GM21723 (cell line): ENCODE results near the gene LLGL2.

Source experiments
- ATAC-seq: cut with Tn5 transposase; IDR thresholded peaks from one replicate; pipeline ENCODE4 v1.9.1; 2021; ENCODE audit warnings: mild to moderate bottlenecking, moderate library complexity; ENCODE audit not compliant: unreplicated experiment

The LLGL2 gene

DNA sequence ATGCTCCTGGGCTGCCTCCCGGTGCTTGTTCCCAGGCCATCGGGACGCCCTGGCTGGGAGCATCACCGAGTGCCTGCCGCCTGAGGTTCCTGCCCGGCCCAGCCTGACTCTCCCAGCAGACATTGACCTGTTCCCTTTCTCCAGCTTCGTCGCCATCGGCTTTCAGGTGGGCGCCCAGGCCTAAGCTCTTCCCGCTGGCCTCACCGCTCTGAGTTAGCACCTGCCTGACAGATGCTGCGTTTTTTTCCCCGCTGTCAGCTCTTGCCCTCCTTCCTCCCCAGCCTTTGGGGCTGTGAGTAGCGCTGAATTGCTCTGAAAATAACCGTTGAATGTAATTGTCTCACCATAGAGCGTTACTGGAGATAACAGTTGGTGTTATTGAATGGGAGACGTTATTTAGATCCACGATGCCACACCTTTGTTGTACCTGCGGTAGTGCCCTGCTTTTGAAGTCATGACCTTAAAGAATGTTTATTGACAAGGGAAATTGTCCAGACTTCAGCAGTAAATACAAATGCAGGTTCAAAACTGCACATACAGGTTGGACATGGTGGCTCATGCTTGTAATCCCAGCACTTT is 86.4 kb downstream of the LLGL2 start:
- no peak for ATAC-seq

DNA sequence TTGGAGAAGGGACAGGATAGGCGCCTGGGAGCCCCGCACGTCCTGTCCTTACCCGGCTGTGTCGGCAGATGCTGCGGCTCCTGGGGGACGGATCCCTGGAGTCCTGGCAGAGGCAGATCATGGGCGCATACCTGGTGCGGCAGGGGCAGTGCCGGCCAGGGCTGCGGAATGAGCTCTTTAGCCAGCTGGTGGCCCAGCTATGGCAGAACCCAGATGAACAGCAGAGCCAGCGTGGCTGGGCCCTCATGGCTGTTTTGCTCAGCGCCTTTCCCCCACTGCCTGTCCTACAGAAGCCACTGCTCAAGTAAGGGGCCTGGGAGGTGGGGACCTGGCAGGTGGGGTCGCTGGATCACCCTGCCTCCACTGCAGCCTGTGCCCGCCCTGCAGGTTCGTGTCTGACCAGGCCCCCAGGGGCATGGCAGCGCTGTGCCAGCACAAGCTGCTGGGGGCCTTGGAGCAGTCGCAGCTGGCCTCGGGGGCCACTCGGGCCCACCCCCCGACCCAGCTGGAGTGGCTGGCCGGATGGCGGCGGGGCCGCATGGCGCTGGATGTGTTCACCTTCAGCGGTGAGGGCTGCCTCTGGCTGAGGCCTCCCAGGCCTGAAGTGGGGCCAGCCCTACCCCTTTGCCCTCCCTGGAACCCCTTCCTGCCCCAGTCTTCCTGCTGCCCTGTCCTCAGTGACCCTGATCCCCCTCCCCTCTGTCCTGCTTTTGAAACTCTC is 87.6 kb downstream of the LLGL2 start:
- no peak for ATAC-seq

DNA sequence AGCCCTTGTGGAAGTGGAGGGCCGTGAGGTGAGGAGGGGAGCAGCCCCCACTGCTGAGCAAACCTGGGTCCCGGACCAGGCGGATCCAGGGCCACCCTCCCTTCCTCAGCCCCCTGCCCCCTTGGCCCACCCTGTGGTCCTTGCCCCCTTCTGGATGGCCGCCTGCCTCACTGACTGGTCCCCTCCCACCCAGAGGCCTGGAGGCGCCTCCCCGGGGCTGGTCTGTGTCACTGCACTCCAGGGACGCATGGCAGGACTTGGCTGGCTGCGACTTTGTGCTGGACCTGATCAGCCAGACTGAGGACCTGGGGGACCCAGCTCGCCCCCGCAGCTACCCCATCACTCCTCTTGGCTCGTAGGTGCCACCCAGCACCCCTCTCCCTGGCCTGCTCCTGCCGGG is 88.5 kb downstream of the LLGL2 start:
- ATAC-seq = no peak

DNA sequence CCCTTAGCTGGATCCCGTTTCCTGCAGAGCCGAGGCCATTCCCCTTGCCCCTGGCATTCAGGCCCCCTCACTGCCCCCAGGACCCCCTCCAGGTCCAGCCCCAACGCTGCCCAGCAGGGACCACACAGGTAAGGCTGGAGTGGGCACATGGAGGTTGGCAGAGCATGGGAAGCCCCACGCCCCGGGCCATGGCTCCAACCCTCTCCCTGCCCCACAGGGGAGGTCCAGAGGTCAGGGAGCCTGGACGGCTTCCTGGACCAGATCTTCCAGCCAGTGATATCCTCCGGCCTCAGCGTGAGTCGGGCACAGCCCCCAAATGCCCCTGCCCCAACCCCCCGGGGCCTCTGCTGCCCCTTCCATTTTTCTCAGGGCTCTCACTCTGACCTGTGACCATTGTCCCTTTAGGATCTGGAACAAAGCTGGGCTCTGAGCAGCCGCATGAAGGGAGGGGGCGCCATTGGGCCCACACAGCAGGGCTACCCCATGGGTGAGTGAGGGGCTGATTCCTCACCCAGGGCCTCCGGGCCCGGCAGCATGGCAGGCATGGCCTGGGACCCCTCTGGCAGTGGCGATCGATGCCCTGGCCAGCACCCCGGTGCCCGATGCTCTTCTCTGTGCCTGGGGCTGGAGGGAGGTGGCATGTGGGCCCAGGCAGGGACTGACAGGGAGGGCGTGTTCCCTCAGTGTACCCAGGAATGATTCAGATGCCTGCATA is 89.2 kb downstream of the LLGL2 start:
- no peak for ATAC-seq

DNA sequence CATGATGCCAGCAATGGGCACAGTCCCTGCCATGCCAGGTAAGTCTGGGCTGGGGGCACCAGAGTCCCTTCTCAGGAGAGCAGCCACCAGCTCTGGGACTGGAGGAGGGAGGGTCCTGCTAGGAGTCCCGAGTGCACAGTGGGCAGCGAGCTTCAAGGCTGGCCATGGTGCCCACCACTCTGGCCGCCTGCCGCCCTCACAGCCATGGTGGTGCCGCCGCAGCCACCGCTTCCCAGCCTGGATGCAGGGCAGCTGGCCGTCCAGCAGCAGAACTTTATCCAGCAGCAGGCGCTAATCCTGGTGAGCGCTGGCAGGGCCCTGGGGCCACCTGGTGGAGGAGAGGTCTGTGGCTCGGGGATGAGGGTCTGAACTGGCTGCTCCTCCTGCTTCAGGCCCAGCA is 89.8 kb downstream of the LLGL2 start:
- ATAC-seq = no peak

DNA sequence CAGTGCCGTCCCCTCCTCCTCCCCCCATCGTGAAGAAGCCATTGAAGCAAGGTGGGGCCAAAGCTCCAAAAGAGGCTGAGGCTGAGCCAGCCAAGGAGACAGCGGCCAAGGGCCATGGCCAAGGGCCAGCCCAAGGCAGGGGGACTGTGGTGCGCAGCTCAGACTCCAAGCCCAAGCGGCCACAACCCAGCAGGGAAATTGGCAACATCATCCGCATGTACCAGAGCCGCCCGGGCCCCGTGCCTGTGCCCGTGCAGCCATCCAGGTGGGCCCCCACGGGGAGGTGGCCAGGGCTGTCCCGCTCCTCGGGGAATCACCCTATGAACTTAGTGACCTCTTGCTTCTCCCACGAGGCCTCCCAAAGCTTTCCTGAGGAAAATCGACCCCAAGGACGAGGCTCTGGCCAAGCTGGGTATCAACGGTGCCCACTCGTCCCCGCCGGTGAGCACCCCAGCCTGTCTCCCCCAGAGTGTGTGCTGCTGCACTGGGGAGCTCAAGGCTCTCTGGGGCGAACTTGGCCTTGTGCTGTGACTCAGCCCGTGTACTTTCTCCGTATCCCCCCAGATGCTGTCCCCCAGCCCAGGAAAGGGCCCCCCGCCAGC is 91.1 kb downstream of the LLGL2 start:
- ATAC-seq = no peak

DNA sequence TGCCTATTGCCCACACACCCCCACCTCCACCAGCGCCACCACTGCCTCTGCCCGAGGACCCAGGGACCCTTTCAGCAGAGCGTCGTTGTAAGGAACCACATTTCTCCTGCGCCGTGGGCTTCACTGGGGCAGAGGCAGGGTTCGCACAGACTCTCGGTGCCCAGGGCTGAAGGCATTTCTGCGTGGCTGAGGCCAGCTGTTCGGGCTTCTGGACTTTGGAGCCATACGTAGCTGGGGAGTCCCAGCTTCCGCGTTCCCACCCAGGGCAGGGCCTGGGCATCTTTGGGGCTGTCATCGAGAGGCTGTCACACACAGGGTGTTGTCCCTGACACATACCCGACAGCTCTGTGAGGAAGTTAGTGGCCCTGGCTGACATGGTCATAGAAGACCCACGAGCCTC is 91.7 kb downstream of the LLGL2 start:
- no peak for ATAC-seq

DNA sequence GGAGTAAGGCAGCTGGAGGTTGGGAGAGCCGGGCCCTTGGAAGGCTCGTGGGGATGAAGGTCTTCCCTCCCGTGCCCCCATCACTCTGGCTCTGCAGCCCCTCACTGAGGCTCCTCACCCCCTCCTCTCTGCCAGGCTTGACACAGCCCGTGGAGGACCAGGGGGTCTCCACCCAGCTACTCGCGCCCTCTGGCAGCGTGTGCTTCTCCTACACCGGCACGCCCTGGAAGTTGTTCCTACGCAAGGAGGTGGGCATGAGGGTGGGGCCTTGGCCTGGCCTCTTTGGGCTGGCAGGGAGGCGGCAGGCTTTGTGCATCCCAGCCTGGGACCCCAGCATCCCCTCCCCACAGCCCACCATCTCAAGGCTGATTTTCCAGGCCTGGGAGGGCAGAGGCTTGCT is 92.2 kb downstream of the LLGL2 start:
- no peak for ATAC-seq

DNA sequence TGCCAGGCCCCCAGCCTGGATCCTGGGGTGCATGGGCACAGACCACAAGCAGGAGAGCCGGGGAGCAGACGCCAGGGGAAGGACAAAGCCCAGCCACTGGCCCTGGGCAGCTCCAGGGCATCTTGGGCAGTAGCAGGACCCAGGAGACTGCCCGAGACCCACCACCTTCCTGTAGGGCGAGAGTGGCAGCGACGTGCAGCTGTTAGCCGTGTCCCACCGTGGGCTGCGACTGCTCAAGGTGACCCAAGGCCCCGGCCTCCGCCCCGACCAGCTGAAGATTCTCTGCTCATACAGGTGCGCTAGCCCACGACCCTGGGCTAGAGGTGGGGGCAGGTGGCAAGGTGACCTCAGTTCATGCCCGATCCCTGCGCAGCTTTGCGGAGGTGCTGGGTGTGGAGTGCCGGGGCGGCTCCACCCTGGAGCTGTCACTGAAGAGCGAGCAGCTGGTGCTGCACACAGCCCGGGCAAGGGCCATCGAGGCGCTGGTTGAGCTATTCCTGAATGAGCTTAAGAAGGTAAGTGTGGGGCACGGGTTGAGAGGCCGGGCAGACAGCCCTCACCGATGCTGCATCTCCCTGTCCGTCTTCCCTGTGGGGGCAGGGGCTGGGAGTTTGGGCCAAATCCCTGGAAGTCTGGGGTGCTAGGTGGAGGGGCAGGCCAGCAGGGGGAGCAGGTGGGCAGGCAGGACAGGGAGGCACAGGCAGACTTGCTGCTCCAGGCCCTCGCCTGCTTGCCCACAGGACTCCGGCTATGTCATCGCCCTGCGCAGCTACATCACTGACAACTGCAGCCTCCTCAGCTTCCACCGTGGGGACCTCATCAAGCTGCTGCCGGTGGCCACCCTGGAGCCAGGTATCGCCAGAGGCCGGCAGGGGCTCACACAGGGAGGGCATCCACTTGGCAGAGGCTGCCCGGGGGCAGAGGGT is 94.3 kb downstream of the LLGL2 start:
- ATAC-seq = no peak

DNA sequence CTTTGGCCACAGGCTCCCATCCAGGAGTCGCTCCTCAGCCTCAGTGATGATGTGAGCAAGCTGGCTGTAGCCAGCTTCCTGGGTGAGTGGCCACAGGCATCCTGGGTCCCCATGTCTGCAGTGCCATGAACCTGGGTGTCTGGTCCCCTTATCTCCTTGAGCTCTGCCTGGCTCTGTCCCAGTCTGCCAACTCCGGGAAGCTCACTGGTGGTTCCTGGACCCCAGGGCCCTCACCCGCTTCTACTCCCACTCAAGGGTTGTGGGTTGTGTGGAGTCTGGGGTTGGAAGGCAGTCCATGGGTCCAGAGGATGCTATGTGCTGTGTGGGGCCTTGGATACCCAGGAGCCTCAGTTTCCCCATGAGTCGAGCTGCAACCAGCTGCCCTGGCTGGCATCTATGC is 96.0 kb downstream of the LLGL2 start:
- ATAC-seq = no peak

DNA sequence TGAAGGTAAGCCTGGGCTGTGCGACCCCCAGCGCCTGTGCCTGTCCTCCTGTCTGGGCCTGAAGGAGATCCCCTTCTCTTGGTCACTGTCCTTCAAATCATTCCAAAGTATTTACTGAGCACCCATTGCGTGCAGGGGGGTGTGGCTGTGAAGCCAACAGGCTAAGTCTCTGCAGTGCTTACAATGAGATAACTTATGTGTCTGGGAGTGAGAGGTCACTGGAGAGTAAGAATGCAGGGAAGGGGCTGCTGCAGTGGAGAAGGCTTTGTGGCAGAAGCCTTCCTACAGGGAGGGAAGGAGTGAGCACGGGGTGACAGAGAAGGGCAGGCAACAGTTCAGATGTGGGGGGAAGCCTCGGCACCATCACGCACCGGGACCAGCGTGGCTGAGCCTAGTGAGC is 96.6 kb downstream of the LLGL2 start:
- ATAC-seq = no peak

DNA sequence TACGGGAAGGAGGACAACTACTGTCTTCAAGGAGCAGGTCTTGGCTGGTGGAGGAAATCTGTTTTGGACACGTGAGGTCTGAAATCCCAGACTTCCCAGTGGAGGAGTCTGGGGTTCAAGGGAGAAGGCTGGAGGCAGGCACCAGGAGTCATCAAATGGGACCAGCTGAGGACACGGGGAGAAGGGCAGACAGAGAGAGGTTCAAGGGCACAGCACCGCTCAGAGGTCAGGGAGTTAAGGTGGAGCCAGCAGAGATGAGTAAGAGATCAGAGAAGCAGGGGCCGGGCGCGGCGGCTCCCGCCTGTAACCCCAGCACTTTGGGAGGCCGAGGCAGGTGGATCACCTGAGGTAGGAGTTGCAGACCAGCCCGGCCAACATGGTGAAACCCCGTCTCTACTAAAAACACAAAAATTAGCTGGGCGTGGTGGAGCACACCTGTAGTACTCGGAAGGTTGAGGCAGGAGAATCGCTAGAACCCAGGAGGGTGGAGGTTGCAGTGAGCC is 97.3 kb downstream of the LLGL2 start:
- ATAC-seq = no peak

DNA sequence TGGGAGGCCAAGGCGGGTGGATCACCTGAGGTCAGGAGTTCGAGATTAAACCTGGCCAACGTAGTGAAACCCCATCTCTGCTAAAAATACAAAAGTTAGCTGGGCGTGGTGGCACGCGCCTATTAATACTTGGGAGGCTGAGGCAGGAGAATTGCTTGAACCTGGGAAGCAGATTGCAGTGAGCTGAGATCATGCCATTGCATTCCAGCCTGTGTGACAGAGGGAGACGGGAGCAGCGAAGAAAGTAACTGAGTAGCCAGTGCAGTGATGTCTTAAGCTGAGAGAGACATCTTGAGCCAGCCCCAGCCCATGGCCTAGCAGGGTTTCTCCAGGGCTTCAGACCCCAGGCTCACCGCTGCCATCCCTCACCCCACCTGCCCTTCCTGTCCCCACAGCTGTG is 97.9 kb downstream of the LLGL2 start:
- no peak for ATAC-seq

DNA sequence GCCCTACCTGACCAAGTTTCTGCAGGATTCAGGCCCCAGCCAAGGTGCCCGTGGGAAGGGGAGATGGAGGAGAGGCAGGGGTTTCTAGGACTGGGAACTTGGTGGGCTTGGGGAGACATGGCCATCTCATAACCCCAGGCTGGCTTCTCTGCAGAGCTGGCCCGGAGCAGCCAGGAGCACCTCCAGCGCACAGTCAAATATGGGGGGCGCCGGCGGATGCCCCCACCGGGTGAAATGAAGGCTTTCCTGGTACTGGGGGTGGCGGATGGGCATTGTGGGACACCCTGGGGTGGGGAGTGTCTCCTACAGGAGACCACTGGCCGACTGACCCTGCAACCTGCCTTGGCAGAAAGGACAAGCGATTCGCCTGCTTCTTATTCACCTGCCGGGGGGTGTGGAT is 98.5 kb downstream of the LLGL2 start:
- no peak for ATAC-seq
